CMK (cell line): Measurements from ENCODE around the gene RPS6KC1.
A peak's percentile ranks its signal among the peaks of the same experiment; 100 is the strongest.
"Not testable (repeated sequence)": the region's sequence is repeated elsewhere in the genome, so short reads cannot be mapped to it uniquely, and the experiment has no call there.

Source experiments
- DNase-seq: peaks from one replicate; pipeline ENCODE4 v3.0.0-alpha.2; 2010; ENCODE audit warnings: low read depth

Gene RPS6KC1, protein sequence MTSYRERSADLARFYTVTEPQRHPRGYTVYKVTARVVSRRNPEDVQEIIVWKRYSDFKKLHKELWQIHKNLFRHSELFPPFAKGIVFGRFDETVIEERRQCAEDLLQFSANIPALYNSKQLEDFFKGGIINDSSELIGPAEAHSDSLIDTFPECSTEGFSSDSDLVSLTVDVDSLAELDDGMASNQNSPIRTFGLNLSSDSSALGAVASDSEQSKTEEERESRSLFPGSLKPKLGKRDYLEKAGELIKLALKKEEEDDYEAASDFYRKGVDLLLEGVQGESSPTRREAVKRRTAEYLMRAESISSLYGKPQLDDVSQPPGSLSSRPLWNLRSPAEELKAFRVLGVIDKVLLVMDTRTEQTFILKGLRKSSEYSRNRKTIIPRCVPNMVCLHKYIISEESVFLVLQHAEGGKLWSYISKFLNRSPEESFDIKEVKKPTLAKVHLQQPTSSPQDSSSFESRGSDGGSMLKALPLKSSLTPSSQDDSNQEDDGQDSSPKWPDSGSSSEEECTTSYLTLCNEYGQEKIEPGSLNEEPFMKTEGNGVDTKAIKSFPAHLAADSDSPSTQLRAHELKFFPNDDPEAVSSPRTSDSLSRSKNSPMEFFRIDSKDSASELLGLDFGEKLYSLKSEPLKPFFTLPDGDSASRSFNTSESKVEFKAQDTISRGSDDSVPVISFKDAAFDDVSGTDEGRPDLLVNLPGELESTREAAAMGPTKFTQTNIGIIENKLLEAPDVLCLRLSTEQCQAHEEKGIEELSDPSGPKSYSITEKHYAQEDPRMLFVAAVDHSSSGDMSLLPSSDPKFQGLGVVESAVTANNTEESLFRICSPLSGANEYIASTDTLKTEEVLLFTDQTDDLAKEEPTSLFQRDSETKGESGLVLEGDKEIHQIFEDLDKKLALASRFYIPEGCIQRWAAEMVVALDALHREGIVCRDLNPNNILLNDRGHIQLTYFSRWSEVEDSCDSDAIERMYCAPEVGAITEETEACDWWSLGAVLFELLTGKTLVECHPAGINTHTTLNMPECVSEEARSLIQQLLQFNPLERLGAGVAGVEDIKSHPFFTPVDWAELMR

GRCh38 chr1:213051127-213051880 is at the start of gene RPS6KC1:
TSS of gene RPS6KC1 (plus strand) at chr1:213051241. CDS start at chr1:213051405, 164 bp downstream.
- DNase-seq, result peak; percentile 64

DNA sequence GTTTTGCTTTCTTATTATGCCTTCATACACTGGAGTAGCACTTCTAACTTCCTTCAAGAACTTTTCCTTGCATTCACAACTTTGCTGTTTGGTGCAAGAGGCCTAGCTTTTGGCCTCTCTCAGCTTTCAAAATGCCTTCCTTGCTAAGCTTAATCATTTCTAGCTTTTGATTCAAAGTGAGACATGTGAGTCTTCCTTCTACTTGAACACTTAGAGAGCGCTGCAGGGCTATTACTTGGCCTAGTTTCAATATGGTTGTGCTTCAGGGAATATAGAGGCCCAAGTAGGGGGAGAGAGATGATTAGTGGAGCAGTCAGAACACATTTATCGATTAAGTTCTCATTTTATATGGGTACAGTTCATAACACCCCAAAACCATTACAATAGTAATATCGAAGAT is 47.8 kb upstream of the RPS6KC1 start:
- DNase-seq, result no peak

GRCh38 chr1:213008564-213008963 is 42.5 kb upstream of the RPS6KC1 start:
- DNase-seq, result no peak

DNA sequence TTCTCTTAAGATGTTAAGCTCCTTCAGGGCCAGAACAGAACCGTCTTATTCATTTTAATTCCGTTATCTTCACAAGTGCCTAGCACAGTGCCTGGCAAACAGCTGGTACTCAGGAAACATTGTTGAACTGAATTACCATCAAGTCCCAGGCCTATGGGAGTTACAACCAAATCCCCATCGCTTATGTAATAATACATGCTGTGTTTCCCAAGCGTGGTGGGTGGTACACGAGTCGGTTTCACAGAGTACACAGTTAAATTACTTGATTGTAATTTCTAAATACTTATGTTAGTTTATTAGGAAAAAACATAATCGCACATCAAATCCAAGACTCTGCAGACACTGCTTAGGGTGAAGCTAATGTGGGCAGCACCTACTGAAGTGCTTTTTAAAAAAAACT is 36.4 kb upstream of the RPS6KC1 start:
- DNase-seq, result no peak

DNA sequence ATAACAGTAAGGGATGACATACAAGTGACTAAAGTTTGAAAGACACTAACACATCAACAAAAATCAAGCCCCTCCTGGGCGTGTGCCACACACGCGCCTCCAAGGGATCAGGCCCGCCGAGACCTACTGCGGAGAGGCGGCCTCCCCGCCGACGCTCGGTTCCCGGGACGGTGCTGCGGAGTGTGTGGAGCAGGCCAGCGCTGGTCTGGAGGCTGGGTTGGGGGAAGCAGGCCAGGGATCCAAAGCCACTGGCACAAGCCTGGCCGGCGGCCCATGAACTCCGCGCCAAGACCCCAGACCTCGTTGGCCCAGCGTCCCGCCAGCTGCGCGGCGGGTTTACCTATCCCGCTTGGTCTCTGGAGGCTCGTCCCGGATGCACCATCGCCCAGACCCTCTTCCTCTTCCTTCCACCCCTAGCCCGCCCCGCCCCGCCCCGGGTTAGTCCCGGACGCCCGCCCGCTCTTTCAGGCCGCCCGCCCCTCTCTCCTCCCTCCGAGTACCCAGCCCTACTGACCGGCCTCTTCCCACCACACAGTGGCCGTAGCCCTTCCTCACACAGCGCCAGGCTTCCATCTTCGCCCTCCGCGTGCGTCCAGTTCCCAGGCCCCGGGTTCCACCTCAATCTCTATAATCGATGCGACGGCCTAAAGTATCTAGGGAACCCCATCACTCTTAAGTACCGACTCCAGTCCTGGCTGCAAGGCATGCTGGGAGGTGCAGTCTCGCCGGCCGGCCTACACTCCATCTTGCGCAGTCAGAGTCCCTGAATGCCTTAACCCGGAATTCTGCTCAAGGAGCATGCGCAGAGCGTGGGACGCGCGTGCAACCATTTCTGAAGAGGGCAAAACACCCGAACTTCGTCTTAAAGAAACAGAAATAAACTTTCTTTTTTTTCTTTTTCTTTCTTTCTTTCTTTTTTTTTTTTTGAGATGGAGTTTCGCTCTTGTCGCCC is 35.7 kb upstream of the RPS6KC1 start, which contains the start of gene ANGEL2:
ANGEL2 (minus strand) TSS at position 769 of the 952 bp plus-strand sequence; CDS start at position 573, 196 bp downstream.
- DNase-seq, result peak; percentile 95

GRCh38 chr1:213017447-213018273 is 33.4 kb upstream of the RPS6KC1 start:
- no peak for DNase-seq

GRCh38 chr1:213019450-213019849 is 31.6 kb upstream of the RPS6KC1 start:
- no peak for DNase-seq

DNA sequence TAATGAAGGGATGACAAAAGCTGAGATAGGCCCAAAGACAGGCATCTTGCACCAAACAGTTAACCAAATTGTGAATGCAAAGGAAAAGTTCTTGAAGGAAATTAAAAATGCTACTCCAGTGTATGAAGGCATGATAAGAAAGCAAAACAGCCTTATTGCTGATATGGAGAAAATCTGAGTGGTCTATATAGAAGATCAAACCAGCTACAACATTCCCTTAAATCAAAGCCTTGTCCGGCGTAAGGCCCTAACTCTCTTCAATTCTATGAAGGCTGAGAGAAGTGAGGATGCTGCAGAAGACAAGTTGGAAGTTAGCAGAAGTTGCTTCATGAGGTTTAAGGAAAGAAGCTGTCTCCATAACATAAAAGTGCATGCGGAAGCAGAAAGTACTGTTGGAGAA is 31.0 kb upstream of the RPS6KC1 start:
- DNase-seq, result no peak

- DNase-seq, result not testable (repeated sequence)
Observed at GRCh38 chr1:213027024-213027423, 24.0 kb upstream of the RPS6KC1 start.

- DNase-seq, result no peak
Observed at GRCh38 chr1:213032651-213033050, 18.4 kb upstream of the RPS6KC1 start.

DNA sequence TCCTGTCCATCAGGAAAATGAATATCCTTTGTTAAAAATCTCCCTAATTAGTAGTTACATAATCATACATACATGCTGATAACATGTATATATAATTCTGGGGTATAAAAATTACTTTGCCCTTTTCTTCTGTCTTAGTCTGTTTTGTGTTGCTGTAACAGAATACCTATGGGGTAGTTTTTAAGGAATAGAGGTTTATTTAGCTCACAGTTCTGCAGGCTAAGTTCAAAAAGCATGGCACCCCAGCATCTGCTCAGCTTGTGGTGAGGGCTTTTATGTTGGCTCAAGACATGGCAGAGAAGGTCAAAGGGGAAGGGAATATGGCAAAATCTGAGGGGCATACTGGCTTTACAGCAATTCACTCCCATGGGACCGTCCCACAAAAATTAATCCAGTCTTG is 16.3 kb upstream of the RPS6KC1 start:
- DNase-seq, result no peak

DNA sequence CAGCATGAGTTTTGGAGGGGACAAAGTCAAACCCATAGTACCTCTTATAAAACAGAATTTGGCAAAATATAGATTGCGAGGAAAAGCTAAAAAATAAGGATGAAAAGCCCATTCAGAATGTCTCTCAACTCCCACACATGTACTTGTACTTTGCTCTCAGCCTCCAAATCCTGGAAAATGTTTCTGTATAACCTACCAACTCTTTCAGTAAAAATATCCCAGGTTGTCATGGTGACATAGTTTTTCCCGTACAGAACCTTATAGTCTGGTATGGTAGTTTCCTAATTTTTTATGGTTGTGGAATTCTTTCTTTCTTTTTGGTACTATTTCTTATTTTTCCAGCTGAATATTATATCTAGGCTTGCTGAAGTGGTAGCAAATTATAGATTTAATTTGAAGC is 15.5 kb upstream of the RPS6KC1 start:
- DNase-seq, result no peak

GRCh38 chr1:213041443-213041842 is 9.6 kb upstream of the RPS6KC1 start:
- DNase-seq, result no peak

DNA sequence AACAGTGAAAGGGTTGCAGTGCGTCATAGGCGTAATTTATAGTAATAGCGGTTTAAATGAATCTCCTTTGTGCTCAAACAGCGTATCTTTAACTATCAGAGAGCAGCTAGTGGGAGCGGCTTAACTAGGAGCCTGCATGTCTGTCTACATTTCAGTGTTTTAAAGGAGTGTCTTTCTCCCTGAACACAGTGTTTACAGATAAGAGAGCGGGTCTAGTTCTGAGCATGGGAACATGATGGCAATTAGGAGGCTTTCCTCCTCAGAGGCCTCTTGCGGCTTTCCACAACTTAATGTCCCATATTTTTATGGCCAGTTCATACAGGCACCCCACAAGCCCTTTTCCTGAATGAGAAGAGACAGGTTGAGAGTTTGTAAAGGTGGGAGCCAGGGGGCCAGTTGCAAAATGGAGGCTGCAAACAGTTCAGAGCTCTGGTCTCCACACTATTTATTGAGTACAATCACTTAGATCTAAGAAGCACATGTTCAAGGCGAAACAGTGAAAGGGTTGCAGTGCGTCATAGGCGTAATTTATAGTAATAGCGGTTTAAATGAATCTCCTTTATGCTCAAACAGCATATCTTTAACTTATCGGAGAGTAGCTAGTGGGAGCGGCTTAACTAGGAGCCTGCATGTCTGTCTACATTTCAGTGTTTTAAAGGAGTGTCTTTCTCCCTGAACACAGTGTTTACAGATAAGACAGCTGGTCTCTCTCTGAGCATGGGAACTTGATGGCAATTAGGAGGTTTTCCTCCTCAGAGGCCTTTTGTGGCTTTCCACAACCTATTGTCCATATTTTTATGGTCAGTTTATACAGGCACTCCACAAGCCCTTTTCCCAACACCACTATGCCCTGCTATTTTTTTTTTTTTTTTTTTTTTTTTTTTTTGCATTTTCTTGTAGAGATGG is 5.5 kb upstream of the RPS6KC1 start:
- DNase-seq, result not testable (repeated sequence)

DNA sequence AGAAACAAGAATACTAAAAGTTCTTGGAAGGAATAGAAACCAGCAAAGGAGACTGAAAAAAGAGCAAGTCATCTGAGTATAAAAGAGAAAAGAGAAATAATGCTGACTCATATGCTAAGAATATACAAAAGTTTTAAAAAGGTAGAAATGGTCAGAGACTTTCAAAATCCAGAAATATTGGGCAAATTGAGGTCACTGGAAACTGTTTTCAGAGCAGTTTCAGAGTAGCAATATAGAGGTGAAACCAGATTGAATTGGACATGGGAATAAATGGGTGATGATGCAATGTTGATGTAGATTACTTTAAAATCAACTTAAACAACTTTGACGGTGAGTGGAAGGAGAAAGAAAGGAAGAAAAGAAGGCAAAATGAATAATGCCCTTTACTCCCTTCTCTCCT is 1.8 kb upstream of the RPS6KC1 start:
- DNase-seq, result no peak

- no peak for DNase-seq
Observed at GRCh38 chr1:213050745-213051126, 305 bp upstream of the RPS6KC1 start.

DNA sequence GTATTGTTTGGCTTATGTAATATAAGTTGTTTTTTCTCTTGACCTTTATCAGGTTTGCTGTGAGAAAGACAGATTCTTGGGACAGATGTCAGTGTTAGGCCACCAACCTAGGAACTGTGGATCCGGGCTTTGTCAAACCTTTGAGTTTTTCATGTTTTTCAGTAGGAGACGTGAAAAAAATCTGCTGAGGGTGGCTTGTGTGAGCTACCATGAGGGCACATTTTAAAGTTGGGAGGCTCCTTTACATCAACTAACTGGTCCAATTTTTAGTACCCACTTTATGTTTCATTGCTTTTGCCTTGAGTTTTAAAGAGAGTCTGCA is 801 bp downstream of the RPS6KC1 start:
- DNase-seq, result peak; percentile 21

GRCh38 chr1:213053455-213053854 is 2.4 kb downstream of the RPS6KC1 start:
- peak; percentile 48 for DNase-seq

GRCh38 chr1:213054142-213054541 is 3.1 kb downstream of the RPS6KC1 start:
- no peak for DNase-seq
